ENCODE data around the gene ASPDH. TPM values are rescaled to one million over a fixed set of nuclear protein-coding genes. Genes with fewer than 3 reads are reported as not detected.

The ASPDH gene
- polyA plus RNA-seq, 1 donor (not counting 4 experiments of a cell fraction or from before 2014, with no cell fraction given), result not detected

- Histone ChIP-seq H3K79me2 (ENCODE audit: control insufficient read depth, insufficient read depth, low read length) (no peaks in the 10 kb centered on the region), H3K4me3 (ENCODE audit: control insufficient read depth in 2 of 3, extremely low read depth in 1 of 3, insufficient read depth in 2 of 3, low read depth in 1 of 3, low read length in 3 of 3) (no peak overlapping the region), H3K27ac (ENCODE audit: control insufficient read depth, insufficient read depth, low read length) (no peak overlapping the region), H3K4me1 (ENCODE audit: control insufficient read depth, extremely low read depth, insufficient read depth, low read length) (no peaks in the 10 kb centered on the region), H3K9ac (ENCODE audit: control insufficient read depth, extremely low read depth, insufficient read depth, low read length) (no peak overlapping the region), H3K9me1 (ENCODE audit: control insufficient read depth, extremely low read depth, insufficient read depth, low read length) (no peaks in the 10 kb centered on the region), H4K20me1 (ENCODE audit: control insufficient read depth, extremely low read depth, insufficient read depth, low read length) (no peaks in the 10 kb centered on the region), H2AFZ (ENCODE audit: control insufficient read depth, low read length) (no peak overlapping the region), H3K27me3 (ENCODE audit: control insufficient read depth, extremely low read depth, insufficient read depth, low read length) (peaks cover 5% of the 10 kb centered on the region), H3K9me3 (ENCODE audit: control insufficient read depth, low read depth, low read length) (no peaks in the 10 kb centered on the region), H3K36me3 (ENCODE audit: control insufficient read depth in 2 of 2, extremely low read depth in 1 of 2, insufficient read depth in 2 of 2, low read length in 2 of 2) (no peaks in the 10 kb centered on the region), H3K4me2 (ENCODE audit: control insufficient read depth, extremely low read depth, insufficient read depth, low read depth, low read length) (no peak overlapping the region)
- dilution Hi-C loops (cut with MboI; ENCODE audit: extremely low pct_ligation_motif_present, low sequenced_read_pairs), result no loop called here
- no peak for FAIRE-seq
- no peak for TF ChIP-seq CTCF (optimal IDR thresholded peaks at IDR 0.05 in 1 of 3, IDR thresholded peaks at IDR 0.05 in 1 of 3, conservative IDR thresholded peaks at IDR 0.05 in 1 of 3; ENCODE audit: extremely low read depth in 1 of 3, insufficient read depth in 2 of 3, low read length in 3 of 3)
- TF ChIP-seq EZH2 (IDR thresholded peaks at IDR 0.05; ENCODE audit: low read length), result no peak
- no peak for DNase-seq (ENCODE audit: low read depth, low spot score)
Measured at GRCh38 chr19:50500753-50501151, 13.0 kb downstream of the ASPDH start.

- H3K4me2 ChIP-seq (ENCODE audit: control insufficient read depth, extremely low read depth, insufficient read depth, low read depth, low read length), result no peak overlapping the region
- no peaks in the 10 kb centered on the region for H3K36me3 ChIP-seq (ENCODE audit: control insufficient read depth in 2 of 2, extremely low read depth in 1 of 2, insufficient read depth in 2 of 2, low read length in 2 of 2)
- H3K4me1 ChIP-seq (ENCODE audit: control insufficient read depth, extremely low read depth, insufficient read depth, low read length), result no peaks in the 10 kb centered on the region
- H3K9me3 ChIP-seq (ENCODE audit: control insufficient read depth, low read depth, low read length), result no peaks in the 10 kb centered on the region
- H3K4me3 ChIP-seq (ENCODE audit: control insufficient read depth in 2 of 3, extremely low read depth in 1 of 3, insufficient read depth in 2 of 3, low read depth in 1 of 3, low read length in 3 of 3), result no peak overlapping the region
- no peak overlapping the region for H3K9ac ChIP-seq (ENCODE audit: control insufficient read depth, extremely low read depth, insufficient read depth, low read length)
- dilution Hi-C loops (cut with MboI; ENCODE audit: extremely low pct_ligation_motif_present, low sequenced_read_pairs), result no loop called here
- no peak overlapping the region for H2AFZ ChIP-seq (ENCODE audit: control insufficient read depth, low read length)
- FAIRE-seq (no peak), DNase-seq (ENCODE audit: low read depth, low spot score) (no peak)
- H3K9me1 ChIP-seq (ENCODE audit: control insufficient read depth, extremely low read depth, insufficient read depth, low read length), result no peaks in the 10 kb centered on the region
- no peak for TF ChIP-seq EZH2 (IDR thresholded peaks at IDR 0.05; ENCODE audit: low read length)
- peak in 1 of 3 experiments; percentile 26 for TF ChIP-seq CTCF (optimal IDR thresholded peaks at IDR 0.05 in 1 of 3, IDR thresholded peaks at IDR 0.05 in 1 of 3, conservative IDR thresholded peaks at IDR 0.05 in 1 of 3; ENCODE audit: extremely low read depth in 1 of 3, insufficient read depth in 2 of 3, low read length in 3 of 3)
- no peaks in the 10 kb centered on the region for H3K79me2 ChIP-seq (ENCODE audit: control insufficient read depth, insufficient read depth, low read length)
- no peaks in the 10 kb centered on the region for H4K20me1 ChIP-seq (ENCODE audit: control insufficient read depth, extremely low read depth, insufficient read depth, low read length)
- peaks cover 5% of the 10 kb centered on the region for H3K27me3 ChIP-seq (ENCODE audit: control insufficient read depth, extremely low read depth, insufficient read depth, low read length)
- H3K27ac ChIP-seq (ENCODE audit: control insufficient read depth, insufficient read depth, low read length), result no peak overlapping the region
Measured at GRCh38 chr19:50500060-50500752, 13.5 kb downstream of the ASPDH start.

All from keratinocyte (primary cell).